ENCODE results near the gene INSYN2B.

The INSYN2B gene

GRCh38 chr5:169881702-169882303 is 98.5 kb downstream of the INSYN2B start:
- no peak for DNase-seq

GRCh38 chr5:169880785-169881184 is 99.5 kb downstream of the INSYN2B start:
- no peak for DNase-seq

- no peak for DNase-seq
These were observed 100.2 kb downstream of the INSYN2B start for GRCh38 chr5:169880012-169880663.

GRCh38 chr5:169876386-169876785 is 103.9 kb downstream of the INSYN2B start:
- no peak for DNase-seq

GRCh38 chr5:169875731-169876130 is 104.6 kb downstream of the INSYN2B start:
- DNase-seq = no peak

GRCh38 chr5:169875091-169875728 is 105.1 kb downstream of the INSYN2B start:
- no peak for DNase-seq

- DNase-seq = no peak
These were observed 105.7 kb downstream of the INSYN2B start for GRCh38 chr5:169874621-169875020.

- DNase-seq = no peak
These were observed 106.7 kb downstream of the INSYN2B start for GRCh38 chr5:169873642-169874041.

- no peak for DNase-seq
These were observed 108.3 kb downstream of the INSYN2B start for GRCh38 chr5:169871826-169872490.

GRCh38 chr5:169870211-169870610 is 110.1 kb downstream of the INSYN2B start:
- no peak for DNase-seq

GRCh38 chr5:169869066-169869465 is 111.2 kb downstream of the INSYN2B start:
- no peak for DNase-seq

GRCh38 chr5:169867347-169867746 is 112.9 kb downstream of the INSYN2B start:
- DNase-seq = no peak

- DNase-seq = no peak
These were observed 115.8 kb downstream of the INSYN2B start for GRCh38 chr5:169864483-169864882.

- no peak for DNase-seq
These were observed 117.9 kb downstream of the INSYN2B start for GRCh38 chr5:169862391-169862811.

- DNase-seq = no peak
These were observed 118.4 kb downstream of the INSYN2B start for GRCh38 chr5:169861934-169862333.

GRCh38 chr5:169861433-169861832 is 118.9 kb downstream of the INSYN2B start:
- no peak for DNase-seq

- DNase-seq = no peak
These were observed 119.7 kb downstream of the INSYN2B start for GRCh38 chr5:169860585-169860984.

- DNase-seq = no peak
These were observed 123.7 kb downstream of the INSYN2B start for GRCh38 chr5:169856571-169856970.

- DNase-seq = no peak
These were observed 128.9 kb downstream of the INSYN2B start for GRCh38 chr5:169851321-169851850.

GRCh38 chr5:169850409-169850808 is 129.9 kb downstream of the INSYN2B start:
- no peak for DNase-seq

GRCh38 chr5:169848792-169849191 is 131.5 kb downstream of the INSYN2B start:
- DNase-seq = no peak

GRCh38 chr5:169848271-169848670 is 132.0 kb downstream of the INSYN2B start:
- no peak for DNase-seq

- DNase-seq = no peak
These were observed 132.8 kb downstream of the INSYN2B start for GRCh38 chr5:169847519-169847918.

Measured in effector CD8-positive, alpha-beta T cell (primary cell).